NB4 (cell line): Measurements from ENCODE around the gene GRIK3.

Experiments used
- POLR2A ChIP-seq: IDR thresholded peaks from 2 replicates; pipeline ENCODE4 v1.6.1; 2011; ENCODE audit warnings: mild to moderate bottlenecking; ENCODE audit not compliant: insufficient read length; ENCODE audit errors: extremely low read depth
- TF ChIP-seq, protein P1 (sequence below): IDR thresholded peaks from one replicate; pipeline ENCODE4 v1.5.1; 2012; ENCODE audit warnings: low read depth, low read length
- TF ChIP-seq, protein P2 (sequence below): IDR thresholded peaks from 2 replicates; pipeline ENCODE4 v1.6.1; 2011; ENCODE audit warnings: low read depth, low read length

DNA sequence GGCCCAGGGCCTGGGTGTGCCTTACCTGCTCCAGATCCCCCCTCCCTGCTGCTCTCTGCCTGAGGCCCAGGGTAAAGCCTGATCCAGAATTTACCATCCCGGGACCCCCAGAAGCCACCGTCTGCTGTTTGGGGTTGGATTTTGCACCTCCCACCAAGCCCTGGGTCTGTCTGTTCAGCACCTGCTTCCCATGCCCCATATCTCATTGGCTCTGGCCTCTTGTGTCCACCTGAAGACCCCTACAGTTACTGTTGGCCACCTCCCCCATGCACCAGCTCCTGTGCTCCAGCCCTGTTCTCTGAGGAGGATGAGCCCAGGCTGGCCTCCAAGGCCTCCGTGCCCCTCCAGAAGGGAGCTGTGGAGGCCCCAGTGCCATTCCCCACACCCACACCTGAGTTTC, 113.9 kb downstream of the GRIK3 start:
- TF ChIP-seq, protein P1, sequence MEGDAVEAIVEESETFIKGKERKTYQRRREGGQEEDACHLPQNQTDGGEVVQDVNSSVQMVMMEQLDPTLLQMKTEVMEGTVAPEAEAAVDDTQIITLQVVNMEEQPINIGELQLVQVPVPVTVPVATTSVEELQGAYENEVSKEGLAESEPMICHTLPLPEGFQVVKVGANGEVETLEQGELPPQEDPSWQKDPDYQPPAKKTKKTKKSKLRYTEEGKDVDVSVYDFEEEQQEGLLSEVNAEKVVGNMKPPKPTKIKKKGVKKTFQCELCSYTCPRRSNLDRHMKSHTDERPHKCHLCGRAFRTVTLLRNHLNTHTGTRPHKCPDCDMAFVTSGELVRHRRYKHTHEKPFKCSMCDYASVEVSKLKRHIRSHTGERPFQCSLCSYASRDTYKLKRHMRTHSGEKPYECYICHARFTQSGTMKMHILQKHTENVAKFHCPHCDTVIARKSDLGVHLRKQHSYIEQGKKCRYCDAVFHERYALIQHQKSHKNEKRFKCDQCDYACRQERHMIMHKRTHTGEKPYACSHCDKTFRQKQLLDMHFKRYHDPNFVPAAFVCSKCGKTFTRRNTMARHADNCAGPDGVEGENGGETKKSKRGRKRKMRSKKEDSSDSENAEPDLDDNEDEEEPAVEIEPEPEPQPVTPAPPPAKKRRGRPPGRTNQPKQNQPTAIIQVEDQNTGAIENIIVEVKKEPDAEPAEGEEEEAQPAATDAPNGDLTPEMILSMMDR: no peak
- TF ChIP-seq, protein P2, sequence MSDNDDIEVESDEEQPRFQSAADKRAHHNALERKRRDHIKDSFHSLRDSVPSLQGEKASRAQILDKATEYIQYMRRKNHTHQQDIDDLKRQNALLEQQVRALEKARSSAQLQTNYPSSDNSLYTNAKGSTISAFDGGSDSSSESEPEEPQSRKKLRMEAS: no peak
- no peak for TF ChIP-seq POLR2A
